Urothelium cell line (cell line): Measurements from ENCODE around the gene NLRC3.
"Not testable (repeated sequence)": the region's sequence is repeated elsewhere in the genome, so short reads cannot be mapped to it uniquely, and the experiment has no call there.

Experiments used
- DNase-seq: peaks from one replicate; pipeline ENCODE4 v3.0.0; 2011; ENCODE audit warnings: low spot score, mixed read lengths
- FAIRE-seq: peaks from 2 replicates; lab custom pipeline; 2011; peaks lifted over from hg19 to GRCh38; lab: Jason Lieb, UNC

Gene NLRC3, protein sequence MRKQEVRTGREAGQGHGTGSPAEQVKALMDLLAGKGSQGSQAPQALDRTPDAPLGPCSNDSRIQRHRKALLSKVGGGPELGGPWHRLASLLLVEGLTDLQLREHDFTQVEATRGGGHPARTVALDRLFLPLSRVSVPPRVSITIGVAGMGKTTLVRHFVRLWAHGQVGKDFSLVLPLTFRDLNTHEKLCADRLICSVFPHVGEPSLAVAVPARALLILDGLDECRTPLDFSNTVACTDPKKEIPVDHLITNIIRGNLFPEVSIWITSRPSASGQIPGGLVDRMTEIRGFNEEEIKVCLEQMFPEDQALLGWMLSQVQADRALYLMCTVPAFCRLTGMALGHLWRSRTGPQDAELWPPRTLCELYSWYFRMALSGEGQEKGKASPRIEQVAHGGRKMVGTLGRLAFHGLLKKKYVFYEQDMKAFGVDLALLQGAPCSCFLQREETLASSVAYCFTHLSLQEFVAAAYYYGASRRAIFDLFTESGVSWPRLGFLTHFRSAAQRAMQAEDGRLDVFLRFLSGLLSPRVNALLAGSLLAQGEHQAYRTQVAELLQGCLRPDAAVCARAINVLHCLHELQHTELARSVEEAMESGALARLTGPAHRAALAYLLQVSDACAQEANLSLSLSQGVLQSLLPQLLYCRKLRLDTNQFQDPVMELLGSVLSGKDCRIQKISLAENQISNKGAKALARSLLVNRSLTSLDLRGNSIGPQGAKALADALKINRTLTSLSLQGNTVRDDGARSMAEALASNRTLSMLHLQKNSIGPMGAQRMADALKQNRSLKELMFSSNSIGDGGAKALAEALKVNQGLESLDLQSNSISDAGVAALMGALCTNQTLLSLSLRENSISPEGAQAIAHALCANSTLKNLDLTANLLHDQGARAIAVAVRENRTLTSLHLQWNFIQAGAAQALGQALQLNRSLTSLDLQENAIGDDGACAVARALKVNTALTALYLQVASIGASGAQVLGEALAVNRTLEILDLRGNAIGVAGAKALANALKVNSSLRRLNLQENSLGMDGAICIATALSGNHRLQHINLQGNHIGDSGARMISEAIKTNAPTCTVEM

GRCh38 chr16:3577302-3577752 is at the start of gene NLRC3:
NLRC3 (minus strand) TSS chr16:3577403; CDS start chr16:3565036, 12,367 bp downstream.
- FAIRE-seq: no peak

DNA sequence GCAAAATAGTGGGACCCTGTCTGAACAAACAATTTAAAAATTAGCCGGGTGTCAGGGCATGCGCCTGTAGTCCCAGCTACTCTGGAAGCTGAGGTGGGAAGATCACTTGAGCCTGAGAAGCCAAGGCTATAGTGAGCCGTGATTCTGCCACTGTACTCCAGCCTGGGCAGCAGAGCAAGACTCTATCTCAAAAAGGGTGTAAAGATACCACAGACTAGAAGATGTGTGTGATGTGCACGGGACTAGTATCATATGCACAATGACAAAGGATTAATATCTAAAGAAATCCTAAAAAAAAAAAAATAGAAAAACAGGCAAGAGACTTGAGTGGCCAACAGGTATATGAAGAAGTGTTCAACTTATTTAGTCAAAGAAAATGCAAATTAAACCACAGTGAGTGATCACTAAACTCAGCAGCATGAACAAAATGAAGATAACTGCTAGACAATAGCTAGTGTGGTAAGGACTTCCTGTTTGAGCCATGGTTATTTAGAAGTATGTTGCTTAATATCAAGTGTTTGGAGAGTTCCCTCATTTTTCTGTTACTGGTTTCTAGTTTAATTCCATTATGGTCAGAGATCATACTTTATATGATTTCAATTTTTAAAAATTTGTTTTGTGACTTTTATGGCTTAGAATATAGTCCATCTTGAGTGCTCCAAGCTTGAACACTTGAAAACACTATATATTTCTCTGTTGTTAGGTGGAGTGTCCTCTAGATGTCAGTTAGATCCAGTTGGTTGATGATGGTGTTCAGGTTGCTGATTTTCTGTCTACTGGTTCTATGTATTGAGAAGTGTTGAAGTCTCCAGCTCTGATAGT is 48.9 kb upstream of the NLRC3 start:
- no peak for DNase-seq
- no peak for FAIRE-seq

More at GRCh38 chr16:3577302-3577752, at the start of gene NLRC3:
- DNase-seq: no peak

DNA sequence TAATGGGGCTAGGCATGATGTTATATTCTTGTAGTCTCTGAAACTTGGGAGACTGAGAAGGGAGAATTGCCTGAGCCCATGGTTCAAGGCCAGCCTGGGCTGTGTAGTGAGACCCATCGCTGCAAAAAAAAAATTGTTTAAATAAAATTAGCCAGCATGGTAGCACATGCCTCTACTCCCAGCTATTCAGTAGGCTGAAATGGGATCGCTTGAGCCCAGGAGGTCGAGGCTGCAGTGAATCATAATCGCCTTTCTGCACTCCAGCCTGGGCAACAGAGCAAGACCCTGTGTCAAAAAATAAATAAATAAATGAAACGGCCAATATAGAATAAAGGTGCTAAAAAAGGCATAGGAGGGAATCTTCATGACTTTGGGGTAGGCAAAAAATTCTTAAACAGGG is 48.1 kb upstream of the NLRC3 start:
- no peak for FAIRE-seq
- DNase-seq: no peak

DNA sequence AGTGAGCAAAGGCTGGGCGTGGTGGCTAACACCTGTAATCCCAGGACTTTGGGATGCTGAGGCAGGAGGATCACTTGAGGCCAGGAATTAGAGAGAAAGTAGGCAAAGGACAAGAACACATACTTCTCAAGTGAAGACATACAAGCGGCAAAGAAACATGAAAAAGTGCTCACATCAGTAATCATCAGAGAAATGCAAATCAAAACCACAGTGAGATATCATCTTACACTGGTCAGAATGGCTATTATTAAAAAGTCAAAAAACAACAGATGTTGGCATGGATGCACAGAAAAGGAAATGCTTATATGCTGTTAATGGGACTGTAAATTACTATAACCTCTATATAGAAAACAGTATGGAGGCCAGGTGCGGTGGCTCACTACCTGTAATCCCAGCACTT is 46.4 kb upstream of the NLRC3 start:
- DNase-seq (no peak), FAIRE-seq (no peak)

- DNase-seq (no peak), FAIRE-seq (no peak)
Observed at GRCh38 chr16:3618769-3619141, 41.6 kb upstream of the NLRC3 start.

GRCh38 chr16:3612510-3613466 is 35.6 kb upstream of the NLRC3 start:
- peak; percentile 12 for DNase-seq
- FAIRE-seq: no peak

DNA sequence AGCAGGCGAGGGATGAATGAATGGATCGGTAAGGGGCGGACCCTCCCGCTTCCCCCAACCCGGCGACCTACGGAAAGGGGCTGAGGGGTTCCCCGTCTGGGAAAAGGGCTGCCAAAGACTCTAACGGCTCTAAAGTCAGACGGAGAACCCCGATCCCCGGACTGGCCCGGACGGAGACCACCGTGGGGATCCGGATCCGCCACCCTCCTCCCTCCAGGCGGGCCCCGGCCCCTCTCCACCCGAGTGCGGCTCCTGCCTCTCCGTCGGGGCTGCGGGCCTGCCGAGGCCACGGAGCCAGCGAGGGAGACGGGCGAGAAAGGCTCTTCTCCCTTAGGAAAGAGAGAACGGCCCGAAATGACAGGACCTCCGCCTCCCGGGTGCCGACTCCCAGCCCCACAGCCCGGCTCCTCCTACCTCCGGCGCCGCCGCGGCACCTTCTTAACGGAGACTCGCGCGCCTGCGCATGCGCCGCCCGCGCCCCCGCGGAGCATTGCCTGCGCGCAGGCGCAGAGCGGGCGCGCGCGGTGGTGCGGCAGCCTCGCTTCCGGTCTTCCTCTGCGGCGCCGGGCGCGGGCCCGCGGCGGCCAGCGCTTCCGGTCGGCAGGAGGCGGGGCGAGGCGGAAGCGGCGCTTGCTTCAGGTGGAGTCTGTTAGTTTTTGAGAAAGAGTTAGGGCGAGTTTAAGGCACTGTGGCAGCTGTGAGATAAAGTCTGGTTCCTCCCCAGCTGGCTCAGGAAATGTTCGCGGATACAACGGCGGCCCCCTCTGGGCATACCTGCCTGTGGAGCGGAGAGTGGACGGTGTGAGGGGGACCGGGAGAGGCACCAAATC is 34.2 kb upstream of the NLRC3 start, which contains the start of gene SLX4:
Gene SLX4, minus strand, starts transcription at position 461 of the 830 bp plus-strand sequence. CDS start 2,642 bp downstream, outside the sequence.
- FAIRE-seq (no peak), DNase-seq (peak; percentile 100)

DNA sequence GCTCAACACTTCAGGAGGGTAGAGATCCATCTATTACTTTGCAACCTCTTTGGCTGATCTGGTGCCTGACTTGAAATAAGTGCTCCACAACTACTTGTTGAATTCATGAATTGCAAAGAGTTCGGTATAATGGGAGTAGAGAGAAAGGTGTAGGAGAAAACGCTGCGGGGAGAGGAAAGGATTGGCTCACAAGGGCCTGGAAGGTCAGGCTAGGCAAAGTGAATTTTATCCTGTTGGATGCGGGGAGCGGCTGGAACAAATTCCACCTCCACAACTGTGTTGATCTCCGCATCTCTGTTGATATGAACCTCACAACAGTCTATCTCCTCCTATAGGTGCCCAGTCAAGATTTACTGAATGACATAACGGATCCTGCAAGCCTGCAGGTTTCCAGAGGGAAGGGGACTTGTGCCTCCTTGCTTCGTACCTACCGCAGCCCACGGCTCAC is 33.5 kb upstream of the NLRC3 start:
- no peak for FAIRE-seq
- no peak for DNase-seq

GRCh38 chr16:3609895-3610697 is 32.9 kb upstream of the NLRC3 start:
- FAIRE-seq (no peak), DNase-seq (peak; percentile 7)

- FAIRE-seq, DNase-seq: not testable (repeated sequence)
Observed at GRCh38 chr16:3608976-3609375, 31.8 kb upstream of the NLRC3 start.

DNA sequence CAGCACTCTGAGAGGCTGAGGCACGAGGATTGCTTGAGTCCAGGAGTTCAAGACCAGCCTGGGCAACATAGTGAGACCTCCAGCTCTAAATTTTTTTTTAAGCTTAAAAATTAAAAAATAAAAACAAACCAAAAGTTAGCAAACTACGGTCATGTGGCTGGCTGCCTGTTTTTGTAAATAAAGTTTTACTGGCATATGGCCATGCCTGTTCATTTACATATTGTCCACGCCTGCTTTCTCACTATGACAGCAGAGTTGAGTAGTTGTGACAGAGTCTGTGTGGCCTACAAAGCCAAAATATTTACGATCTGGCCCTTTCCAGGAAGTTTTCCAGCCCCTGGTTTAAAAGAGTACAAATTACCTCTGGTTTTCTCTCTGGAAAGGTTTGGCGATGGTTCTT is 30.9 kb upstream of the NLRC3 start:
- FAIRE-seq (no peak), DNase-seq (no peak)

GRCh38 chr16:3607634-3608033 is 30.4 kb upstream of the NLRC3 start:
- no peak for DNase-seq
- FAIRE-seq: no peak

GRCh38 chr16:3607161-3607560 is 30.0 kb upstream of the NLRC3 start:
- FAIRE-seq (no peak), DNase-seq (no peak)

DNA sequence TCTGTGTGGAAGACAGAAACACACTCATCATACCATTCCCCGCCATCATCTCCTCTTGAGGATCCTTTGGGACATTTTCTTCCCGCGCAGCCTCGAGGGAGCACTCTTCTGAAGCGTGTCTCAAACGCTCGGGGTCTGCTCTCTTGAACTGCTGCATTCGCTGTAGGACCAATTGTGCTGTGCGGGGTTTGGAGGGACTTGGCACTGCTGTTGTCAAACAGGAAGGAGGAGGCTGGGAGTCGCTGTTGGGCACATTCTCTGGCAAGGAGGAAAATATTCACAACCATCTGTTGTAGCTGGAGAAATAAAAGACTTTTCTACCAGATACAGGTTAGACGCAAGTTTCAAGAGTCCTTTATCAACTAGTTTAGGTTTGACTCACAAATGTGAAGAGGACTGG is 29.2 kb upstream of the NLRC3 start:
- FAIRE-seq (no peak), DNase-seq (no peak)

- DNase-seq (no peak), FAIRE-seq (no peak)
Observed at GRCh38 chr16:3602320-3602653, 25.1 kb upstream of the NLRC3 start.

- DNase-seq: no peak
- FAIRE-seq: no peak
Observed at GRCh38 chr16:3601614-3602319, 24.6 kb upstream of the NLRC3 start.

DNA sequence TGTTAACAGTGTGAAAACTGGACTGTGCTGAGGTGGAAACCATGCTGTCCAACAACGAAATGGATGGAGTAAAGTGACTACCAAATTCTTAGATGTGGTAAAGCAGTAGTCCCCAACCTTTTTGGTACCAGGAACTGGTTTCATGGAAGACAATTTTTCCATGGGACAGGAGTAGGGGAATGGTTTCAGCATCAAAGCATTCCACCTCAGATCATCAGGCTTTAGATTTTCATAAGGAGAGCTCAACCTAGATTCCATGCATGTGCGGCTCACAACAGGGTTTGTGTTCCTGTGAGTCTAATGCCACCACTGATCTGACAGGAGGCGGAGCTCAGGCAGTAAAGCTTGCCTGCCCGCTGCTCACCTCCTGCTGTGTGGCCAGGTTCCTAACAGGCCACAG is 22.7 kb upstream of the NLRC3 start:
- DNase-seq (no peak), FAIRE-seq (peak; percentile 46)
